Trophoblast cell (in vitro differentiated cells and primary cell): ENCODE measurements around the gene GSAP.

Experiments
- DNase-seq, 2 donors: peaks; one replicate each; pipeline ENCODE4 v3.0.0-alpha.2; 2016
- H2AFZ ChIP-seq: 2 replicates; pipeline ENCODE4 v1.6.1; 2013; ENCODE audit warnings: low read length, moderate library complexity, mild to moderate bottlenecking; ENCODE audit not compliant: insufficient read depth, poor library complexity
- H2AK5ac ChIP-seq: 2 replicates; pipeline ENCODE4 v1.6.1; 2013; ENCODE audit warnings: mild to moderate bottlenecking, low read length
- H2BK120ac ChIP-seq: 2 replicates; pipeline ENCODE4 v1.6.1; 2013; ENCODE audit warnings: low read length, mild to moderate bottlenecking, moderate library complexity; ENCODE audit not compliant: insufficient read depth, poor library complexity
- H2BK12ac ChIP-seq: 2 replicates; pipeline ENCODE4 v1.6.1; 2013; ENCODE audit warnings: mild to moderate bottlenecking, low read length, moderate library complexity
- H2BK5ac ChIP-seq: 2 replicates; pipeline ENCODE4 v1.6.1; 2013; ENCODE audit warnings: low read length, low read depth, moderate library complexity, mild to moderate bottlenecking; ENCODE audit not compliant: poor library complexity
- H3K14ac ChIP-seq: 2 replicates; pipeline ENCODE4 v1.6.1; 2013; ENCODE audit warnings: mild to moderate bottlenecking, low read length
- H3K18ac ChIP-seq: 2 replicates; pipeline ENCODE4 v1.6.1; 2013; ENCODE audit warnings: mild to moderate bottlenecking, low read length
- H3K23ac ChIP-seq: 2 replicates; pipeline ENCODE4 v1.6.1; 2013; ENCODE audit warnings: low read length
- H3K27ac ChIP-seq: 2 replicates; pipeline ENCODE4 v1.5.1; 2013; ENCODE audit warnings: low read depth, mild to moderate bottlenecking, inconsistent platforms, low read length, moderate library complexity
- H3K27me3 ChIP-seq: 2 replicates; pipeline ENCODE4 v1.6.1; 2013; ENCODE audit warnings: inconsistent platforms, mild to moderate bottlenecking, low read length, moderate library complexity; ENCODE audit not compliant: insufficient read depth
- H3K36me3 ChIP-seq, 2 experiments: 1 replicate in 1 of 2; 2 replicates in 1 of 2; pipeline ENCODE4 v1.6.1; 2013; ENCODE audit warnings: low read length in 2 of 2, mild to moderate bottlenecking in 2 of 2, moderate library complexity in 1 of 2; ENCODE audit not compliant: insufficient read depth in 2 of 2, control insufficient read depth in 1 of 2
- H3K4ac ChIP-seq: 2 replicates; pipeline ENCODE4 v1.6.1; 2013; ENCODE audit warnings: low read depth, mild to moderate bottlenecking, low read length, moderate library complexity
- H3K4me1 ChIP-seq, 2 experiments: 1 replicate in 1 of 2; 2 replicates in 1 of 2; pipeline ENCODE4 v1.6.1; 2013; ENCODE audit warnings: low read length in 2 of 2, mild to moderate bottlenecking in 2 of 2, moderate library complexity in 1 of 2; ENCODE audit not compliant: insufficient read depth in 2 of 2, control insufficient read depth in 1 of 2
- H3K4me2 ChIP-seq: 2 replicates; pipeline ENCODE4 v1.6.1; 2013; ENCODE audit warnings: inconsistent platforms, mild to moderate bottlenecking, low read length, moderate library complexity
- H3K4me3 ChIP-seq: 2 replicates; pipeline ENCODE4 v1.5.1; 2013; ENCODE audit warnings: mild to moderate bottlenecking, low read depth, low read length, inconsistent platforms
- H3K79me1 ChIP-seq: one replicate; pipeline ENCODE4 v1.6.1; 2013; ENCODE audit warnings: low read length
- H3K79me2 ChIP-seq: 2 replicates; pipeline ENCODE4 v1.6.1; 2013; ENCODE audit warnings: low read length, mild to moderate bottlenecking; ENCODE audit not compliant: control insufficient read depth, insufficient read depth, poor library complexity
- H3K9ac ChIP-seq: 2 replicates; pipeline ENCODE4 v1.6.1; 2013; ENCODE audit warnings: mild to moderate bottlenecking, low read length
- H3K9me3 ChIP-seq: 2 replicates; pipeline ENCODE4 v1.6.1; 2013; ENCODE audit warnings: low read depth, mild to moderate bottlenecking, control low read depth, inconsistent platforms, low read length; ENCODE audit not compliant: insufficient read depth
- H4K12ac ChIP-seq: 2 replicates; pipeline ENCODE4 v1.6.1; 2013; ENCODE audit warnings: low read depth, mild to moderate bottlenecking, low read length, moderate library complexity
- H4K8ac ChIP-seq: 2 replicates; pipeline ENCODE4 v1.6.1; 2013; ENCODE audit warnings: low read depth, mild to moderate bottlenecking, low read length, moderate library complexity
- H4K91ac ChIP-seq: one replicate; pipeline ENCODE4 v1.6.1; 2013; ENCODE audit warnings: low read depth, mild to moderate bottlenecking, low read length, moderate library complexity
- WGBS: extraction: QIAGEN DNeasy Blood & Tissue Kit; methylation state at CpG from one replicate; pipeline ENCODE4 v1.1.7; 2013; ENCODE audit warnings: missing lambda C conversion rate; ENCODE audit not compliant: insufficient read length, insufficient coverage; ENCODE audit errors: extremely low coverage; 5-methylcytosine and 5-hydroxymethylcytosine counted together

GSAP gene

GRCh38 chr7:77320137-77320536 is 96.0 kb downstream of the GSAP start:
- Histone ChIP-seq H3K27ac (no peak overlapping the region), H4K91ac (no peak overlapping the region), H3K9ac (no peak overlapping the region), H2BK120ac (no peak overlapping the region), H3K79me1 (no peaks in the 10 kb centered on the region), H3K9me3 (no peaks in the 10 kb centered on the region), H2BK5ac (no peak overlapping the region), H2BK12ac (no peak overlapping the region), H3K4me1 (no peaks in the 10 kb centered on the region), H3K4me2 (no peak overlapping the region), H3K27me3 (no peaks in the 10 kb centered on the region), H4K8ac (no peak overlapping the region), H2AFZ (no peak overlapping the region), H4K12ac (no peak overlapping the region), H2AK5ac (no peak overlapping the region), H3K36me3 (no peaks in the 10 kb centered on the region), H3K23ac (no peak overlapping the region), H3K79me2 (no peaks in the 10 kb centered on the region), H3K4ac (no peak overlapping the region), H3K18ac (no peak overlapping the region), H3K14ac (no peak overlapping the region), H3K4me3 (no peak overlapping the region)
- no CpG with 5 or more reads among the region's 4 CpGs for WGBS
- peak; percentile 54 to 82 for DNase-seq

DNA sequence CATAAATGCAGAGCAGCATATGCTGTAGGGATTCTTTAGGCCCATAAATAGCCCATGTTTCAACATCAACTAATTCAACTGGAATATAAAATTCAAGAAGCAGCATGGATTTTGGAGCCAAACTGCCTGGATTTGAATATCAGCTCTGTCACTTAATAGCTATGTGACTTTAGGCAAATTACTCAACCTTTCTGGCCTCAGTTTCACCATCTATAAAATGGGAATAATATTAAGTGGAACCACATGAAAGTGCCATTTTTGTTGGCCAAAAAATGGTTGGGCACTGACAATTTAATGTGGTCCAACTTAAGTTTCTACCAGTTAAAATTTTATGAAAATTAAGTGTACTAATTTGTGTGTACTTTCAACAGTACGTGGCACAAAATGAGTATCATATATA is 98.1 kb downstream of the GSAP start:
- no peak overlapping the region for H3K27ac ChIP-seq
- no peak overlapping the region for H3K4ac ChIP-seq
- no peak overlapping the region for H4K12ac ChIP-seq
- no peaks in the 10 kb centered on the region for H3K9me3 ChIP-seq
- H2AFZ ChIP-seq: no peak overlapping the region
- H3K14ac ChIP-seq: no peak overlapping the region
- H3K36me3 ChIP-seq: no peaks in the 10 kb centered on the region
- H3K79me2 ChIP-seq: no peaks in the 10 kb centered on the region
- H2AK5ac ChIP-seq: no peak overlapping the region
- no peak overlapping the region for H2BK5ac ChIP-seq
- no peaks in the 10 kb centered on the region for H3K79me1 ChIP-seq
- H4K91ac ChIP-seq: no peak overlapping the region
- H3K9ac ChIP-seq: no peak overlapping the region
- H3K4me3 ChIP-seq: no peak overlapping the region
- no peaks in the 10 kb centered on the region for H3K27me3 ChIP-seq
- H4K8ac ChIP-seq: no peak overlapping the region
- DNase-seq: no peak
- no peak overlapping the region for H3K18ac ChIP-seq
- H2BK12ac ChIP-seq: no peak overlapping the region
- no peak overlapping the region for H2BK120ac ChIP-seq
- H3K4me1 ChIP-seq: no peaks in the 10 kb centered on the region
- H3K23ac ChIP-seq: no peak overlapping the region
- no peak overlapping the region for H3K4me2 ChIP-seq
- WGBS: no CpG with 5 or more reads among the region's 1 CpG

- H3K4me1 ChIP-seq: no peaks in the 10 kb centered on the region
- H2BK120ac ChIP-seq: no peak overlapping the region
- H4K12ac ChIP-seq: no peak overlapping the region
- H2BK5ac ChIP-seq: no peak overlapping the region
- no peak overlapping the region for H3K14ac ChIP-seq
- H3K4ac ChIP-seq: no peak overlapping the region
- no peaks in the 10 kb centered on the region for H3K27me3 ChIP-seq
- H4K91ac ChIP-seq: no peak overlapping the region
- WGBS: no CpG with 5 or more reads among the region's 2 CpGs
- H3K79me1 ChIP-seq: no peaks in the 10 kb centered on the region
- H2BK12ac ChIP-seq: no peak overlapping the region
- H2AFZ ChIP-seq: no peak overlapping the region
- no peaks in the 10 kb centered on the region for H3K79me2 ChIP-seq
- H3K27ac ChIP-seq: no peak overlapping the region
- no peak overlapping the region for H3K18ac ChIP-seq
- H3K36me3 ChIP-seq: no peaks in the 10 kb centered on the region
- H3K9me3 ChIP-seq: no peaks in the 10 kb centered on the region
- H3K4me2 ChIP-seq: no peak overlapping the region
- H3K9ac ChIP-seq: no peak overlapping the region
- H3K4me3 ChIP-seq: no peak overlapping the region
- DNase-seq: no peak
- no peak overlapping the region for H4K8ac ChIP-seq
- H2AK5ac ChIP-seq: no peak overlapping the region
- no peak overlapping the region for H3K23ac ChIP-seq
Measured at GRCh38 chr7:77316219-77316978, 99.8 kb downstream of the GSAP start.

- Histone ChIP-seq H3K4me2 (no peak overlapping the region), H3K79me2 (no peaks in the 10 kb centered on the region), H3K4me1 (no peaks in the 10 kb centered on the region), H2AFZ (no peak overlapping the region), H3K4ac (no peak overlapping the region), H2AK5ac (no peak overlapping the region), H3K27me3 (no peaks in the 10 kb centered on the region), H3K9me3 (no peaks in the 10 kb centered on the region), H3K9ac (no peak overlapping the region), H2BK12ac (no peak overlapping the region), H3K27ac (no peak overlapping the region), H3K4me3 (no peak overlapping the region), H4K12ac (no peak overlapping the region), H3K36me3 (no peaks in the 10 kb centered on the region), H3K23ac (no peak overlapping the region), H2BK5ac (no peak overlapping the region), H3K18ac (no peak overlapping the region), H2BK120ac (no peak overlapping the region), H4K91ac (no peak overlapping the region), H3K14ac (no peak overlapping the region), H4K8ac (no peak overlapping the region), H3K79me1 (no peaks in the 10 kb centered on the region)
- peak; percentile 92 to 96 for DNase-seq
- no CpG with 5 or more reads among the region's 3 CpGs for WGBS
Measured at GRCh38 chr7:77315182-77315591, 101.0 kb downstream of the GSAP start.
